Measurements from ENCODE around the gene RABIF.
"Not testable (repeated sequence)": the region's sequence is repeated elsewhere in the genome, so short reads cannot be mapped to it uniquely, and the experiment has no call there.

Gene RABIF

GRCh38 chr1:202888531-202889360 lies at the start of gene RABIF:
TSS of gene RABIF (minus strand) at chr1:202889149. CDS start at chr1:202889098, 51 bp downstream.
- peak; percentile 90 to 93 (median 92) for DNase-seq

GRCh38 chr1:202938287-202938925 lies 49.5 kb upstream of the RABIF start:
- DNase-seq = no peak

GRCh38 chr1:202936409-202936808 lies 47.5 kb upstream of the RABIF start:
- not testable (repeated sequence) for DNase-seq

- DNase-seq = no peak
Measured at GRCh38 chr1:202935844-202936243, 46.9 kb upstream of the RABIF start.

GRCh38 chr1:202934755-202935154 lies 45.8 kb upstream of the RABIF start:
- no peak for DNase-seq

GRCh38 chr1:202932476-202932875 lies 43.5 kb upstream of the RABIF start:
- no peak for DNase-seq

- peak; percentile 87 to 89 (median 88) for DNase-seq
Measured at GRCh38 chr1:202926581-202927491, 37.9 kb upstream of the RABIF start, which contains the start of gene KLHL12. TSS of gene KLHL12 (minus strand) at chr1:202927234. CDS start at chr1:202925162, 2,072 bp downstream.

GRCh38 chr1:202923533-202923932 lies 34.6 kb upstream of the RABIF start:
- DNase-seq = no peak

- no peak for DNase-seq
Measured at GRCh38 chr1:202919615-202920014, 30.7 kb upstream of the RABIF start.

- DNase-seq = no peak
Measured at GRCh38 chr1:202915146-202915545, 26.2 kb upstream of the RABIF start.

GRCh38 chr1:202912476-202912875 lies 23.5 kb upstream of the RABIF start:
- DNase-seq = not testable (repeated sequence)

- DNase-seq = no peak
Measured at GRCh38 chr1:202909494-202909893, 20.5 kb upstream of the RABIF start.

- DNase-seq = no peak
Measured at GRCh38 chr1:202908998-202909397, 20.0 kb upstream of the RABIF start.

- DNase-seq = no peak
Measured at GRCh38 chr1:202905331-202905730, 16.4 kb upstream of the RABIF start.

- DNase-seq = not testable (repeated sequence)
Measured at GRCh38 chr1:202903808-202904207, 14.9 kb upstream of the RABIF start.

- DNase-seq = no peak
Measured at GRCh38 chr1:202901555-202901954, 12.6 kb upstream of the RABIF start.

- no peak for DNase-seq
Measured at GRCh38 chr1:202892501-202892900, 3.6 kb upstream of the RABIF start.

- DNase-seq = no peak
Measured at GRCh38 chr1:202890392-202890791, 1.4 kb upstream of the RABIF start.

- DNase-seq = no peak
Measured at GRCh38 chr1:202888221-202888530, 773 bp downstream of the RABIF start.

GRCh38 chr1:202880961-202881460 lies 7.9 kb downstream of the RABIF start:
- DNase-seq = no peak

- DNase-seq = no peak
Measured at GRCh38 chr1:202880062-202880461, 8.9 kb downstream of the RABIF start.

GRCh38 chr1:202879128-202879527 lies 9.8 kb downstream of the RABIF start:
- no peak for DNase-seq

GRCh38 chr1:202873026-202873425 lies 15.9 kb downstream of the RABIF start:
- no peak for DNase-seq
